ENCODE data around the gene C1orf115.
"Not testable (repeated sequence)": the region's sequence is repeated elsewhere in the genome, so short reads cannot be mapped to it uniquely, and the experiment has no call there.

Gene C1orf115

GRCh38 chr1:220694866-220695382 is 4.8 kb downstream of the C1orf115 start:
- no peak for DNase-seq (ENCODE audit: low read depth)

GRCh38 chr1:220695426-220695825 is 5.3 kb downstream of the C1orf115 start:
- no peak for DNase-seq (ENCODE audit: low read depth)

GRCh38 chr1:220696226-220696862 is 6.2 kb downstream of the C1orf115 start:
- no peak for DNase-seq (ENCODE audit: low read depth)

GRCh38 chr1:220696863-220697231 is 6.7 kb downstream of the C1orf115 start:
- DNase-seq (ENCODE audit: low read depth): no peak

- DNase-seq (ENCODE audit: low read depth): no peak
Measured at GRCh38 chr1:220697326-220697725, 7.2 kb downstream of the C1orf115 start.

GRCh38 chr1:220698607-220699016 is 8.4 kb downstream of the C1orf115 start:
- no peak for DNase-seq (ENCODE audit: low read depth)

- DNase-seq (ENCODE audit: low read depth): no peak
Measured at GRCh38 chr1:220699044-220699443, 8.9 kb downstream of the C1orf115 start.

- DNase-seq (ENCODE audit: low read depth): no peak
Measured at GRCh38 chr1:220700556-220701179, 10.5 kb downstream of the C1orf115 start.

- DNase-seq (ENCODE audit: low read depth): no peak
Measured at GRCh38 chr1:220701974-220702373, 11.8 kb downstream of the C1orf115 start.

- no peak for DNase-seq (ENCODE audit: low read depth)
Measured at GRCh38 chr1:220702733-220703270, 12.6 kb downstream of the C1orf115 start.

- no peak for DNase-seq (ENCODE audit: low read depth)
Measured at GRCh38 chr1:220703305-220703704, 13.1 kb downstream of the C1orf115 start.

- DNase-seq (ENCODE audit: low read depth): no peak
Measured at GRCh38 chr1:220705782-220706181, 15.6 kb downstream of the C1orf115 start.

GRCh38 chr1:220706480-220706879 is 16.3 kb downstream of the C1orf115 start:
- no peak for DNase-seq (ENCODE audit: low read depth)

GRCh38 chr1:220707160-220707559 is 17.0 kb downstream of the C1orf115 start:
- DNase-seq (ENCODE audit: low read depth): no peak

GRCh38 chr1:220708244-220708643 is 18.1 kb downstream of the C1orf115 start:
- DNase-seq (ENCODE audit: low read depth): no peak

- DNase-seq (ENCODE audit: low read depth): no peak
Measured at GRCh38 chr1:220708936-220709801, 19.0 kb downstream of the C1orf115 start.

- DNase-seq (ENCODE audit: low read depth): no peak
Measured at GRCh38 chr1:220710333-220710732, 20.2 kb downstream of the C1orf115 start.

- peak; percentile 34 for DNase-seq (ENCODE audit: low read depth)
Measured at GRCh38 chr1:220711056-220711809, 21.1 kb downstream of the C1orf115 start.

- DNase-seq (ENCODE audit: low read depth): not testable (repeated sequence)
Measured at GRCh38 chr1:220715986-220716385, 25.8 kb downstream of the C1orf115 start.

GRCh38 chr1:220717800-220718640 is 27.9 kb downstream of the C1orf115 start:
- no peak for DNase-seq (ENCODE audit: low read depth)

GRCh38 chr1:220721266-220721665 is 31.1 kb downstream of the C1orf115 start:
- not testable (repeated sequence) for DNase-seq (ENCODE audit: low read depth)
